G401.6 (cell line): ENCODE data around the gene THOC7.

ENCODE experiments used
- FAIRE-seq: peaks from 2 replicates; lab custom pipeline; 2012; peaks lifted over from hg19 to GRCh38; lab: Jason Lieb, UNC

Gene THOC7

GRCh38 chr3:63878394-63879060 is 14.9 kb upstream of the THOC7 start:
- no peak for FAIRE-seq

DNA sequence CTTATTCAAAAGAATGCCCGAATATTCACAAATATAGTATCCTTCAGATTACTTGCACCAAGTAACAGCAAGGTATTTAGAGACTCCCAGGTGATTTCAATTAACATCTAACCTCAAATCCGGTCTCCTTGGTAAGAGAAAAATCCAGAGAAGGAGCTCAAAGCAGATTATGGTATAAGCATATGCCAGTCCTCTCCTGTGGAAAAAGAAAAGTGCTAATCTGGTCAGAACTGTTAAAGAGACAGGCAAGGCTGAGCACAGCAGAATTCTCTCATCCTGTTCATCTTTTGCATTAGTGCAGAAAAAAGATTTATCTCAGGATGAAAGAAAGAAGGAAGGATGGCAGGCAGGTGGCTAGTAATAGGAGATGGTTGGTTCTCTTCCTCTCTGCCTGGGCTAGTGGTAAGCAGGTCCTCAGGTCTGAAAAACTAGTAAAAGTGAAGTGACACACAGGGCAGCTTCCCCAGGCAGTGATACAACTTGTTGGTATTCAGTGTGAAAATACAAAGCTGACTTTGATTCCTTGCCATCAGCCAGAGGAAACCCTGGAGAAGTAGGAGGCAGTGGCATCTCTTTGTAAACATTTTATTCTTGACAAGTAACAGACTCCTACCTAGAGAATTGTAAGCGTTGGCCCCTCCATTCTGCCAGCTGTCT is 14.3 kb upstream of the THOC7 start:
- no peak for FAIRE-seq

DNA sequence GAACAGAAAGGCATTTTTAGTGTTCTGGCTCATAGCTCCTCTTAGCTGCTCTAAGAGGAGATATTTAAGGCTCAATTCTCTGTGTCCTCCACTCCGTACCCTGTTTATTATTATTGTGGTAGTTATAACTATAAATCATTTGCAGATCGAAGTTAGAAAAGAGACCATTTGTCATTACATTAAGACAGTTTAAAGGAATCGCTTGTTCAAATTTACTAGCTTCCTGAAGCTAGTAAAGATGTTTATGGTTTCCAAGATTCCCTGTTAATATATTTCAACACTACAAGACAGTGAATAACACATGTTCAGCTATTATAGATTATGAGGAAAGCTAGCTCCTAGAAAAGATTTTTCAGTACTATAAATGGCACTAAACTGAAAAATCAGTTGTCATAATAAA is 12.7 kb upstream of the THOC7 start:
- no peak for FAIRE-seq

GRCh38 chr3:63875510-63875909 is 11.9 kb upstream of the THOC7 start:
- FAIRE-seq, result no peak

DNA sequence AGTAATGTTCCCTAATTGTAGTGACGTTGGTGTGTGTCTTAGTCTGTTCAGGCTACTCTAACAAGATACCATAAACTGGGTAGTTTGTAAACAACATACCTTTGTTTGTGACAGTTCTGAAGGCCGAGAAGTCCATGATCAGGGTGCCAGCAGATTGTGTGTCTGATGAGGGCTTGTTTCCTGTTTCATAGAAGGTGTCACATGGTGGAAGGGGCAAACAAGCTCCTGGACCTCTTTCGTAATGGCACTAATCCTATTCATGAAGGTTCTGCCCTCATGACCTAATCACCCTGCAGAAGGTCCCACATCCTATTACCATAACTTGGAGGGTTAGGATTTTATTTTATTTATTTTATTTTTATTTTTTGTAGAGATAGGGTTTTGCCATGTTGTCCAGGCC is 11.2 kb upstream of the THOC7 start:
- no peak for FAIRE-seq

DNA sequence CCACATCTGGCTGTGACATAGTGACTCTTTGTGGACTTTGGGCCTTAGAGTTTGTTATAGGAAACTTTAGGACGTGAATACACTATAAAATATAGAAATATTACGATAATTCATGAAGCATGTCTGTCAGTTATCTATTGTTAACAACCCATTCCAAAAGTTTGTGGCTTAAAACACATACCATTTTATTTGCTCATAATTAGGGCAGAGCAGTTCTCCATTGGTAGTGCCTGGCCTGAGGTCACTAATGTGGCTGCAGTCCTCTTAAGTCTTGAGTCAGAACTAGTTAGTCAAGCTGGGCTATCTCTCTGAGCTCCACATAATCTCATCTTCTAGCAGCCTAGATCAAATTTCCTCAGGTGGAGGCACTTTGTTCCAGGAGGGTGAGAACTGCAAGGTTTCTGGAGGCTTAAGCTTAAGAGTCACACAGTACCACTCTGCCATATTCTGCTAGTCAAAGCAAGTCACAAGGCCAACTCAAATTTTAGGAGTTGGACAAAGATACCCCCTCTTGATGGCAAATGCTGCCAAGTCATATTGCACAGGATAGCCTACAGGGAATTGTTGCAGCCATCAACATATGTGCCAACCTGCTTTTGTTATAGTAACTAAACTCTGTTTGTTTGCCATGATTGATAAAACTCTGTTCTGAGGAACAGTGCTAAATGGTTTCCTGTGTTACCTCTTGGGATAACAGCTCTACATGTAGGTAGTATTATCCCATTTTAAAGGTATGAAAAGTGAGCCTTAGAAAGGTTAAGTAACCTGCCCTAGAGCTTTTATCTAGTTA is 8.7 kb upstream of the THOC7 start:
- no peak for FAIRE-seq

GRCh38 chr3:63870615-63871005 is 7.0 kb upstream of the THOC7 start:
- FAIRE-seq, result no peak

GRCh38 chr3:63869940-63870614 is 6.5 kb upstream of the THOC7 start:
- FAIRE-seq, result no peak

- no peak for FAIRE-seq
Observed at GRCh38 chr3:63867225-63867624, 3.6 kb upstream of the THOC7 start.

DNA sequence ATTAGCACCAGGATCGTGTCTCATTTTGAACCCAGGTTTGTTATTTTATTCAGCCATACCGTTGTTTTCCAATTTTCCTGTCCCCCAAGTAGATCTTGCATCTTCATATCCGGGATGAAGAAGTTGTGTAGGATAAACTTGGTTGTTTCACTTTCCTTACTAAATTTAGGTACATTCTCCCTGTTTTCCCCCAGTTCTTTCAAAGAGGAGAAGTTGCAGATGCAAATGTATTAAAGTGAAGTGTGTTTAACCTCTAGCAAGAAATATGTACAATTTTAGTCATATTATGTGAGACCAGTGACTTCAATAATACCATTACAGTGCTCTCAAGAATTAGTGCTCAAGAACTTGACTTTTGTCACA is 1.3 kb upstream of the THOC7 start:
- FAIRE-seq, result no peak

GRCh38 chr3:63864008-63864964 is 681 bp upstream of the THOC7 start:
- no peak for FAIRE-seq

DNA sequence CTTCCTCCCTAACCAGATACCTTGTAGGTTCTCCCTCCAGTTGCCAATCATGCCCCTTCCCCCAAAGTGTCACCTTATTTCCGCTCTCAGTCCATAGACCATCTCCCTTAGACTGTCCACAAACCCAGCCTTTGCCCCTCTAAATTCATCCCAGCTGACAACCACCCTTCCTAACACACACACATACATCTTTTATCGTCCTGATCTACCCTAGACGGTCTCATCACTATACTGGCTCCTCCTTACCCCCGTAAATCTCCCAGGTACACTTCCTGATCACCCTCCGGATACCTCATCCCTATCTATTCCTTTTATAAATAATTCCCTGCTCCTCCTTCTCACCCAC is 828 bp downstream of the THOC7 start:
- no peak for FAIRE-seq

DNA sequence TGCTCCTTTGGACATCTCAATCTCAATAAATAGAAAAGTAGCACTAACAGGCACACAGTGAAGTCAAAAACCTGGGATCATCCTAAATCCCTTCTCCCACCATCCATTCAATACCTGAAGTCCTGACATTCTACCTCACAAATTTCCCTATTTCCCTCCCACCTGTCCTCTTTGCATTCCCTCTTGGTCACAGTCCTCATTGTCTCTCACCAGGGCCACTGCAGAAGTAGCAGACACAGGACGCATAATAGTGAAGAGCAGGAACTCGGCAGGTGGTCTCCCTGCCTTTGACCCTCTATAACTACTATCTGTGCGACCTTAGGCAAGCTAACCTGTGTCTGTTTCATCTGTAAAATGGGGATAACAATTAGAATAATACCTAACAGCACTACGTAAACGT is 2.3 kb downstream of the THOC7 start:
- no peak for FAIRE-seq

DNA sequence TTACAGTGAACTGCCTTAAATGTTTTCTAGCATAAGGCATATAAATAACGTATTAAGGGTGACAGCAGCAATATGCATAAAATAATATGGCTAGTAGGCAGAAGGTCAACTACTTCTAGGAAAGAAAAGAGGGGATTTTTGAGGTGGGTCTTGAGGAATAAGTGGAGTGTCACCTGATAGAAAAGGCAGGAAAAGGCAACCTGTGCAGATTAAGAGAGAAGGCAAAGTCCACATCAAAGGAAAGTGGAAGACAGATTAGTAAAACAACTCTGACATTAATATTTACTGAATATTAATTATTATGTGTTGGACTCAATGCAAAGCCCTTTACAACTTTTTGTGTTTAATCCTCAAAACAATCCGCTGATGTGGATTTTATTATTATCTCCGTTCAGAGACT is 2.8 kb downstream of the THOC7 start:
- FAIRE-seq, result no peak

- FAIRE-seq, result no peak
Observed at GRCh38 chr3:63857311-63857710, 6.3 kb downstream of the THOC7 start.

GRCh38 chr3:63855333-63855940 is 8.2 kb downstream of the THOC7 start:
- no peak for FAIRE-seq

DNA sequence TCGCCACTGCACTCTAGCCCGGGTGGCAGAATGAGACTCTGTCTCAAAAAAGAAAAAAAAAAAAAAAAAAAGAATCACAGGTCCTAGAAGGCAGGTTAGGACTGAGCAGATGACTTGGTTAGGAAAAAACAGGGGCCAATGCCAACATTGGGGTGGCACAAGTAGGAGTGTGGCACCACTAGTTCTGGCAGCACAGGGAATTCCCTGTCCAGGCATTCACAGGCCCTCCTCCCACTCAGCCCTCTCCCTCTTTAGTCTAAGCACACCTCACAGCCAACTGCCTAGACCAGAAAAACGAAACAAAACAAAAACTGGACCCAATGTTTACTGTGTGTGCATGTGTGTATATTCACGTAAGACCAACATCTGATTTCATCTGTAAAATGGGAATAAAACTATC is 10.5 kb downstream of the THOC7 start:
- no peak for FAIRE-seq

DNA sequence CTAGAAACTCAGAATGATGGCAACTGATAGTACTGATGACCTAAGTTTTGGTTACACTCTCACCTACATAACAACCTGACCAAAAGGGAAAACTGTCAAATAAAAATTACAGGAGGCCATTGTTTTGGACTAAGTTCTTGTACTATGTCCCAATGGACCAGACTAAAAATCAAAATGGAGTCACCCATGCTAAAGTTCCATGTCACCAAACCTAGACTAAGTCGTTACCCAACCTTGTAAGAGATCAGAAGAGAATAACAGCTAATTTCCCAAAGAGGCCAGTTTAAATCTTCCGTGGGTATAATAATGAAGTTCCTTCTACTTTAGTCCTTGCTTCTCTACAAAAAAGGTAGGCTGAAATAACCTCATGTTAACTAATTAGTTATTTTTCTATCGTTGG is 12.3 kb downstream of the THOC7 start:
- FAIRE-seq, result no peak

GRCh38 chr3:63849175-63849574 is 14.4 kb downstream of the THOC7 start:
- FAIRE-seq, result no peak

GRCh38 chr3:63847718-63848450 is 15.7 kb downstream of the THOC7 start:
- FAIRE-seq, result no peak

DNA sequence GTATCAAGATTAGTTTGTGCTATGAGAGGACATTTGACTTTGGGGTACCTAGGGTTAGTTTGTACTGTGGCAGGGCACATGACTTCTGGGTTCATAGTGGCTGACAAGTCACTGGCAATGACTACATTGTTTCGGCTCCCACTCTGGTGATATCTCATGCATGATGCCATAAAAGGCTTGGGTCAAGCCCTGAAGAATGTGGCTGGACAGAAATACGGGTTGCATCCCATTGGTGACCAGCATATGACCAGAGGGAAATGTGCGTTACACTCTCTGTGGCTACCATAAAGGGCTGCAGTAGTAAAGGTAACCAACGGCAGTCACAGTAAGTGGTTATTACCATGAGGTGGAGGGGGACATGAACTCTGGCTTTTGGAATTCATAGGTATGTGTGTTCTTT is 18.4 kb downstream of the THOC7 start:
- no peak for FAIRE-seq
